COLO668 (cell line): ENCODE measurements around the gene ADK.
"Not testable (repeated sequence)": the region's sequence is repeated elsewhere in the genome, so short reads cannot be mapped to it uniquely, and the experiment has no call there.

Experiments
- DNase-seq: peaks from one replicate; lab custom pipeline; 2025; ENCODE audit not compliant: unreplicated experiment; lab: John Stamatoyannopoulos, UW

ADK gene

DNA sequence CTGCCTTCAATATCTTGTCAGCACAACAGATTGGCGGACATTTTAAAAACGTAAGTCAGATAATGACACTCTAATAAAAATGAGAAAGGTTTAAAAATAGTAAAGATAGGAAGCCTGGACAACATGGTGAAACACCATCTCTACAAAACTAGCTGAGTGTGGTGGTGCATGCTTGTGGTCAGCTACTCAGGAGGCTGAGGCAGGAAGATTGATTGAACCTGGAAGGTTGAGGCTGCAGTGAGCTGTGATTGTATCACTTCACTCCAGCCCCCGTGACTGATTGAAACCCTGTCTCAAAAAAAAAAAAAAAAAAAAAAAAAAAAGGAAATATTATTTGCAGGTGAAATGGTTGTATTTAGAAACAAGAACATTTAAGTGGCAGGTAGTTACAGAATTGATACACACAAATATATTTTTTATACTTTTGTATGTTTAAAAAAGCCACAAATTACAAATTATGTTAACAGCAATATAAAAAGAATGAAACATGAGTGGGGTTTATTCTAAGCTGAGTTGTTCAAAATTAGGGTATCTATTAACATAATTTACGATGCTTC is 141.9 kb downstream of the ADK start:
- DNase-seq, result no peak

DNA sequence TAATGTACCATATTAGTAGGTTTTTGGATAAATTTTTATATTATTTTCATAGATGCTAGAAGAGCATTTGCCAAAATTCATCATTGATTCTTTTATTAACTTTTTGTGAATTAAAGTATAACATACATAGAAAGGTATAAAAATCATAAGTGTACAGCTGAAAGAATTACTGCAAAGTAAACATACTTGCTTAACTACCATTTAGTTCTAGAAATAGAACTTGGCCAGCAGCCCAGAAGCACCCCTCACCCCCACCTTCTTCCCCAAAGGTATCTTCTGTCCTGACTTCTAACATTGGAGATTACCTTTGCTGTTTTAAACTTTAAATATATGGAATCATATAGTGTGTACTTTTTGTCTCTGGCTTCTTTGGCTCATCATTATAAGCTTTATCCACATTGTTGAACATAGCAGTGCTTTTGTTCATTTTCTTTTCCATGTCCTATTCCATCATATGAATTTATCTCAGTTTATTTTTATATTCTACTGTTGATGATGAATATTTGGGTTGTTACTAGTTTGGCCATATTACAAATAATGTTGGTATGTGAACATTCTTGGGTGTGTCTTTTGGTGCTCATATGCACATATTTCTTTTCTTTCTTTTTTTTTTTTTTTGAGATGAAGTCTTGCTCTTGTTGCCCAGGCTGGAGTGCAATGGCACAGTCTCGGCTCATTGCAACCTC is 142.8 kb downstream of the ADK start:
- DNase-seq, result peak; percentile 31

DNA sequence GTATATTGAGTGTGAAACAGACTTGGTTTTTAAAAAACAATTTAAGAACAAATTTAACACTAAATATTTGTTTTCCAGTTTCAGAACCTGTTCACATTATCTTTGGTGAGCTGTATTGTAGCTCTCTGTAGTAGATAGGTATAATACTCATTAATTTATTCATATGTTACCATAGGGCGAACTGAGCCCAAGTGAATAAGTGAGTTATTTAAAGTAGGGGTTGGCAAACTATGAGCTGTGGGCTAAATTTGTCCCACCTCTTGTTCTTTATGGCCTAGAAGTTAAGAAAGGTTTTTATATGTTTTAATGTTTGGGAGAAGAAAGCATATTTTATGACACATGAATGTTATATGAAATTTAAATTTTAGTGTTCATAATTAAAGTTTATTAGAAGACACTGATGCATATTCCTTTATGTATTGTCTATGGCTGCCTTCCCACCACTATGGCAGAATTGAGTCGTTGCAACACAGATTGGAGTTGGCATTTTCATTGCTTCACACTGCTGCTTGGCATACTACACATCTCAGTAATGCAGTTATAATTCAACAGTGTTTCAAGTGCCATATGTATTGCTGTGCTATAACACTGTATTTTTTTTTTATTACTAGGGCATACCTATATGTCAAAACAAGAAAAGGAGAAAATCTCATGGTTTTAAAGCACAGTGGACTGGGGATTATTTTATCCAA is 146.5 kb downstream of the ADK start:
- no peak for DNase-seq

DNA sequence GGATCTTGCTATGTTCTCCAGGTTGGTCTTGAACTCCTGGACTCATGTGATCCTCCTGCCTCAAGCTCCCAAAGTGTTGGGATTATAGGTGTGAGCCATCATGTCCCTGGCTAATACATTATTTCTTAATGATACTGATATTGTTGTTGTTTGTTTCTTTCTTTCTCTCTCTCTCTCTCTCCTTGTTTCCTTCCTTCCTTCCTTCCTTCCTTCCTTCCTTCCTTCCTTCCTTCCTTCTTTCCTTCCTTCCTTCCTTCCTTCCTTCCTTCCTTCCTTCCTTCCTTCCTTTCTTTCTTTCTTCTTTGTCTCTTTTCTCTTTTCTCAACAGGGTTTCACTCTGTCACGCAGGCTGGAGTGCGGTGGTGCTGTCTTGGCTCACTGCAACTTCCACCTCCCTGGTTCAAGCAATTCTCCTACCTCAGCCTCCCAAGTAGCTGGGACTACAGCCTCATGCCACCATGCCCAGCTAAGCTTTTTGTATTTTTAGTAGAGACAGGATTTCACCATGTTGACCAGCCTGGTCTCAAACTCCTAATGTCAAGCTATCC is 149.1 kb downstream of the ADK start:
- DNase-seq, result not testable (repeated sequence)

DNA sequence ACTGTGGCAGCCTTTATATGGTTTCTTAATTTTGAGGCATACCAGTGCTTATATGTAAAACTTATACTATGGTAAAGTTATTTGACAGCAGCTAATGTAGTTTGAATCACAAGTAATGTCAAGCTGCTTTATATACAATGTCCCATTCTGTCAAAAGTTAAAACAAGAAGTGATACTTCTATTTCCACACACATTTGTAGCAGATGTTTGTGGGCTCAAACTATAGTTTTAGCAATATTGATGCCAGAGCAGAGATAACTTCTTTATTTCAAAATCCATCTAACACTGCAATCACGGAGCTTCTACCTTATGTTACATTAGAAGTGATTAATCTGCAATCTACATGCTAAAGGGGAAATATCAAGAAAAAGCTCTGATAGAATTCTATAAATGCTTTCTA is 149.6 kb downstream of the ADK start:
- DNase-seq, result no peak

DNA sequence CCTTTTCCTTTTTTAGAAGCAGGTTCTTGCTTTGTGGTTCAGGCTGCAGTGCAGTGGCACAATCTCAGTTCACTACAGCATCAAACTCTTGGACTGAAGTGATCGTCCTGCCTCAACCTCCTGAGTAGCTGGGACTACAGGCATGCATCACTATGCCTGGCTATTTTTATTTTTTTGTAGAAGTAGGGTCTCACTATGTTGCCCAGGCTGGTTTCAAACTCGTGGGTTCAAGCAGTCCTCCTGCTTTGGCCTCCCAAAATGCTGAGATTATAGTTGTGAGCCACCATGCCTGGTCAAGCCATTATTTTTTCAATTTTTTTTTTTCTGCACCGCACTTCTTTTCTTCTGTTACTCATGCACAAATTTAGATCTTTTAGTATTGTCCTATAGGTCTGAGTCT is 154.7 kb downstream of the ADK start:
- DNase-seq, result no peak

DNA sequence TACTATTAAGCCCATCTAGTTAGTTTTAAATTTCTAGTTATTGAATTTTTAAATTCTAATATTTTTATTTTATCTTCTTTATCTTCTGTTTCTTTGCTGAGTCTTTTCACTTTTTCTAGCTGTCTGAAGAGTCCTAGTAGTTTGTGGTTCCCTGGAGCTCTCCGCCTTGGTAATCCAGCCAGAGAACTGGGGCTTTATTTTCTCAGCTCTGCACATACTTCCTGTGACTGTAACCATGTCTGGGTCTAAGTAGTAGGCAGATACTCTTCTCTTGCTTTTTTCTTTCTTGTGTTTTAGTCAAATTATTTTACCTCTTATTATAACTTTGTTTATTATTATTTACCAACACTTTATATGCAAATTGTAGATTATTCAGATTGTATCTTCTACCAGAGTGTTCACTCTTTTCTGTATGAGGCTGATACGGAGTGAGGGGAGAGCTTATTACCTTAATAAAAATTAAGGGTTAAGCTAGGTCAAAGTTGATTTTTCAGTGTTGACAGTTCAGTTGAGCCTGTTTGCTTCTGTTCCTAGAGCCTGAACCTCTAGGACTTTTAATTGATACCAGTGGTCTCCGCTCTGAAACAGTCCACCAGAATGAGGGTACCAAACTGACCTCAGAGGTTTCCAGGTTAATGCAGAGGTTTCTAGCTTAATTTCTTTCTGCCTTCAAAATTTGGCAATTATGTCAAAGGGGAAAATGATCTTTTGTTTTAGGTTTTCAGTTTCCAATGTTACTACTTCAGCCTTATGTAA is 155.4 kb downstream of the ADK start:
- DNase-seq, result no peak

DNA sequence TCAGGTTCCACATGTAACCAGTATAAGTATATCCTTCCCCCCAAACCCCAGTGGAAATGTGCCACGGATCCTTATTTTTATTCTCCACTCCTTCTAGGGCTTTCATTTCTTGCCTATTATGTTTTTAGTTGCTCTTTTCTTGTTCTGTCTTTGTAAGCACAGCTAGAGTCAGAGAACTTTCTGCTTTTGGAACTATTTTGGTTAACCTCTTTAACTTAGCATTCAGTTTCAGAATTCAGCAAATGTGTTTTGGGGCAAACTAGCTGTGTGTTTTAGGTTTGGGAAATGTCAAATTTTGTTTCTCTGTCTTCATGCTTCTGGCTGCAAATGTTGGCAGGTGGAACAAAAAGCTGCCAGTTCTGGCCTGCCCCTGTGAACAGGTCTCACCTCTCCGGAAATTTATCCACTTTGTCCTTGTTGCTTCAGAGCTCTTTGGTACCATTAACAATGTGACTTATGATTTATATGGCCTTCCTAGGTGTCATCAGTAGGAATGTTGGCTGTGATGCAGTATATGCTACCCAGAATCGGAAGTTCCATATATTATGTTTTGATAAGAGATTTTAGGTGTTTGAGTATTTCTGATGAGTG is 156.1 kb downstream of the ADK start:
- no peak for DNase-seq

DNA sequence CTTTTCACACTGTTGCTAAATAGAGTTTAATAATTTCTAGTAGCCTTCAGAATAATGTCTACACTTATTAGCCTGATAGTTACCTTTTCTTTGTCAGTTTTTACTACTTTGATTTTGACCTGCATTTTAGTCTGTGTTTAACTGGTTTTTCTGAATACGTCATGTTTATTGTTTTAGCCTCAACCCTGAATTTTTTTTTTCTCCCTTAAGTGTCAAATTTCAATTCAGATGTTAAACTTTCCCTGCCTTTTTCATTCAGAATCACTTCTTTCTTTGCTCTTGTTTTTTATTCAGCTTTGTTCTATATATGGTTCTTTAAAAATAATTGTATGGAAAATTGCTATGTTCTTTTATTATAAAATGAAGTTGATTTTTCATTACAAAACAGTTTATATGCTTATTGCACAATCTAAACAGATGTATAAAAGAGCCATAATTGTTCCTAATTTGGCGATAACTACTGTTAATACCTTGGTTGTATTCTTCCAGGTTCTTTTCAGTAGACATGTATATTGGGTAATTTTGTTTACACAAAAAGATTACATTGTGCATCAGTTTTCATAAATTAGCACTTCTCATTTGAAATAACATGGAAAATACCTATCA is 159.7 kb downstream of the ADK start:
- DNase-seq, result no peak

DNA sequence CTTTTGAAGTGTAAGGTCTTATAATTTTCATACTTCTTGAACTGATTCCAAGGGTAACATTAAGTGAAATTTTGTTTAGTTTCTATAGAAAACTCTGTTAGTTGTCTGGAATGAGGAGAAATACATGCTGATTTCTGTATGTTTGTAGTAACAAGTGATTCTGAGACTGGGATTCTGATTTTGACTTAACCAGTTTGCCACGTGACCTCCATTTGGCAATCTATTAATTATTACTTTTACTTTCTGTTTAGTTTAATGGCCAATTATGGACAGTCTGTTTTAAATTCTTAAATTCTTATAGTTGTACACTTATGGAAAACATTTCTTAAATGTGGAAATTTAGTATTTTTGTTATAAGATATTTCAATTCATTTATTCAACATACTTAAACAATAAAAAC is 163.1 kb downstream of the ADK start:
- DNase-seq, result no peak

DNA sequence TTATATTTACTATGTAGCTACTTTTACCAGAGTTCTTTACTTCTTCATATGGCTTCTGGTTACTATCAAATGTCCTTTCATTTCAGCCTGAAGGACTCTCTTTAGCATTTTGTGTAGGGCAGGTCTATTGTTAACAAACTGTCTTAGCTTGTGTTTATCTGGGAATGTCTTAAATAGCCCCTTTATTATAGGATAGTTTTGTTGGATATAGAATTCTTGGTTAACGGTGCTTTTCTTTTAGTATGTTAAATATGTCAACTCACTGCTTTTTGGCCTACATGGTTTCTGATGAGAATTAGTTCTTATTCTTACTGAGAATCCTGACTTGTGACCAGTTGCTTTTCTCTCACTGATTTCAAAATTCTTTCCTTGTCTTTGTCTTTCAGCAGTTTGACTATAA is 169.0 kb downstream of the ADK start:
- no peak for DNase-seq

DNA sequence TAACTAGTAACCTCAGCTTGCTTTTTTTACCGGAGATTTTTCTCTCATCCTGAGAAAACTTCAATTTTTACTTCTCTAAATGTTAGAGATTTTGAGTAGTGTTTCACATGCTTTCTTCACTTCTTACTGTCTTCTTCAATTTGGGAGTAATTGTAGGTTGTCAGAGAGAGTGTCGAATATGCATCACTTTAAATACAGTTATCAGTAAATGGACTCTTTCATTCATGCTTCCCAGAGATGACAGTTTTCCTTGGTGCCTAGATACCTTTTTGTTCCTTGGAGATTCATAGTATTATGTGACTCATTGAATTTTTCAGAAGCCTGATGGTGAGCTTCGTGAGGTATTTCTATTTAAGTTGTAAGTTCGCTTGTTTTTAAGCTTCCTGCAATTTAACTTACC is 169.7 kb downstream of the ADK start:
- no peak for DNase-seq

DNA sequence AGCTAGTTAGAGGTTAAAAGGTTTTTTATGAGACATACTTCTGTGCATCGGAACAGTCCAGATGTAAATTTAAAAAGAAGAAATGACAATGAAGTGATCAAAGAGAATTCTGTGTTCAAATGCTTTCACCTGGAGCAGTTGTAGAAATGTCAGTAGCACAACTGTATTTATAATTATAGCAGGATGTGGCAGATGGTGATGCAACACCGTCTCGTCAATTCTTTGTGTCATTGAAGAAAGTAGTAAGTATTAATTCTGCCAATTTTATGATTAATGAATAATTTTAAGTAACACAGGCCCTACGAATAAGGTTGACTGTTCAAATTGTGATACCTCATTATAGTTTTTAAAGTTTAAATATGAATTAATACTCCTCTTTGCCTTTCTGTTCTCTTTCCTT is 171.1 kb downstream of the ADK start:
- no peak for DNase-seq

DNA sequence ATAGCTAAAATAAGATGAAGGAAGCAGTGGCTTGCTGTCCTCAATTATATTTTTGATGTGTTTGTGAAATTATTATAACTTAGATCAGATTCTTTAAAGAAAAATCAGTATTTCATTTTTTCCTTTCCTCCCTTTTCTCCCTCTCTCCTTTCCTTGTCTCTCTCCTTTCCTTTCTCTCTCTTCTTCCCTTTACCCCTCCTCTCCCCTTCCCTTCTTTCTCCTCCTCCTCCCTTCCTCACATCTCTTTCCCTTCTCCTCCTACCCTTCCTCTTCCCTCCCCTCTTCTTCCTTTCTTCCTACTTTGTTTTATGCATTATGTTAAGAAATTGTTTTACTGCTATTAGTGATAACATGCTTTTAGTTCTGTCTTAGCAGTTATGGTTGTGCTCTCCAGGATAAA is 171.5 kb downstream of the ADK start:
- no peak for DNase-seq

DNA sequence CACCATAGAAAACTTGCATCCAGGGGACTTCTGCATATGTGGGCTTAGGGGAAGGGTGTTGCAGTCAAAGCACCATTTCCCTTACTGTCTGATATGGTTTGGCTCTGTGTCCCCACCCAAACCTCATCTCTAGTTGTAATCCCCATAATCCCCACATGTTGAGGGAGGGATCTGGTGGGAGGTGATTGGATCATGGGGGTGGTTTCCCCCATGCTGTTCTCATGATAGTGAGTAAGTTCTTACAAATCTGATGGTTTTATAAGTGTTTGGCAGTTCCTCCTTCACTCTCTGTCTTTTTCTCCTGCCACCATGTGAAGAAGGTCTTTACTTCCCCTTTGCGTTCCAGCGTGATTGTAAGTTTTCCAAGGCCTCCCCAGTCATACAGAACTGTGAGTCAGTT is 177.4 kb downstream of the ADK start:
- no peak for DNase-seq

DNA sequence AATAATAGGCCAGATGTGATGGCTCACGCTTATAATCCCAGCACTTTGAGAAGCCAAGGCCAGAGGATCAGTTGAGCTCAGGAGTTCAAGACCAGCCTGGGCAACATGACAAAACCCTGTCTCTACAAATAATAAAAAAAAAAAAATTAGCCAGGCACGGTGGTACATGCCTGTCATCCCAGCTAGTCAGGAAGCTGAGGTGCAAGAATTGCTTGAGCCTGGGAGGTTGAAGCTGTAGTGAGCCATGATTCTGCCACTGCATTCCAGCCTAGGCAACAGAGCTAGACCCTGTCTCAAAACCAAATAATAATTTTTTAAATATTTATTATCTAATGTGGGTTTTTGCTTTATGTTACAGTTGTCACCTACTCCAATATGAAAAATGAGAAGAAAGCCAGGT is 178.9 kb downstream of the ADK start:
- DNase-seq, result no peak

DNA sequence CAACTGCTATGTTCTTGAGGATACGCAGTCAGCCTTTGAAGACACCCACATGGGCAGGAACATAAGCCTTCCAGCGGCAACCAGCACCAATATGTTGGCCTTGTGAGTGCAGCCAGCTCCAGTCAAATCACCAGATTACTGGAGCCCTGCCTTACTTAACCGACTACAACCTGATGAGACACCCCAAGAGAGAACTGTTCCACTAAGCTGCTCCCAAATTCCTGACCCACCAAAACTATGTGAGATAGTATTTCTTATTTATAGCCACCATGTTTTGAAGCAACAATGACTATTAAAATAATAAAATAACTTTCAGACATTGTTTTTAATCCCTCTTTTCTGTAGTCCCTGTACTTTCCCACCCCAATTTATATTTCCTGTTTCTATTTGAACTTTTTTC is 179.6 kb downstream of the ADK start:
- no peak for DNase-seq

DNA sequence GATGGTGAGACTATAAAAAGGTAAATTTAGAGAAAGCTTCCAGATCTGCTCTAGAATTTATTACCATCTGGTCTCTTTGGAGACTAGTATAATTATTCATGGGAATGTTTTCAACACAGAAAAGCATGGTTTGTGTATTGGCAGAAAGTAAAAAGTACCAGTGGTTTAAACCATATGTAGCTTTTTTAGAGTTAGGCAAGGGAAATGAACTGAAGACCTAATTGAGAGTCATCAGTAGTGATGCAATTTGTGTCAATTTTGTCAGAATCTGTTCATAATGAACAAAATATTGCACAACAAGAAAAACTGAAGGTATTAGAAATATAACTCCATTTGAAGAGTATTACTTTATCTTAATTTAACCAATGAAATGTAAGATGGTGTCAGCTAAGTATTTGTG is 181.4 kb downstream of the ADK start:
- no peak for DNase-seq

DNA sequence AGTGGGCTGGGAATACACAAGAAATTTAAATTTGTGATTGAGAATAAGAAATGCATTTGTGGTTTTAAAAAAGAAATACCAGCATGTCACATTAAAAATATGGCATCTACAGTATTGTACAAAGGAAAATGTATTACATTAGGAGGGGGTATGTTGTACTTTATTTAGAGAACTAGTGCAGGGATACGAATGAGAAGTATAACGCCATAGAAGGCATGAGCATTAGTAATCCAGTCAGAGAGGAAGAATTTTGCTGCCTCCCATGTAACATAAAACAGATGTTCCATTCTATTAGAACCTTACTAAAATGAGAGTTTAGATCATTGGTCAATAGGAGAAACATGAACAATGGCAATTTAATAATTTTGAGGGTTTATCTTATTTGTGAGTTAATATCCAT is 182.2 kb downstream of the ADK start:
- DNase-seq, result no peak

DNA sequence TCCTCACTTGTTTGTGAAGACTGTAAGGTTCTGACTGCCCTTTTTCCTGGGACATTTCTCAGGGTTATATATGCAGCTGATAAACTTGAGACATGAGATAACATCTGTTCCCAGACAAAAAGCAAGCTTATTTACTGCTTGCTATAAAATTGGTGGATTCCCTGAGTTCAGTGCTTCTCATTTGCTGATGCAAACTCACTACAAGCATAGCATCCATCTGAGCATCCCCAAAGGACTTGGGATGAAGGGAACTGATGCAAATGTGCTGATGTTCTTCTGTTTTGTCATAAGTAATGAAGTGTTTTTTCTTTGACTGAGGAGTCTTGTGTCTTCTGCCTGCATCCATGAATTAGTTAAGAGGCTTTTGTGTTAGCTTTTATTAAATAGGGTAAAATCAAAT is 183.2 kb downstream of the ADK start:
- DNase-seq, result no peak

DNA sequence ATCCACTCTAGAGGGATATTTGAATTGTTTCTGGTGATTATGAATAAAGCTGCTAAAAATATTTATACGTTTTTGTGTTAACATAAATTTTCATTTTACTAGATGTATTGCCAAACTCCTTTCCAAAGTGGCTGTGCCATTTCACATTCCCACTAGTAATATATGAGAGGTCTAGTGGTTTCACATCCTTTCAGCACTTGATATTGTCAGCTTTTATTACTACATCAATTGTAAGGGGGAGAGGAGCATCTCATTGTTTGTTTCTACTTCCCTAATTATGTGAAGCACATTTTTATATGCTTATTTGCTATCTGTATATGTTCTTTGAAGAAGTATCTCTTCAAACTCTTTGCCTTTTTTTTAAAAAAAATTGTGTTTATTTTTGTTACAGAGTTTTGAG is 184.5 kb downstream of the ADK start:
- DNase-seq, result no peak
